Kidney (tissue), 14 donors: ENCODE data around the gene VWA5B2. TPM values are rescaled to one million over a fixed set of nuclear protein-coding genes. Genes with fewer than 3 reads are reported as not detected.
"Not testable (repeated sequence)": the region's sequence is repeated elsewhere in the genome, so short reads cannot be mapped to it uniquely, and the experiment has no call there.

Source experiments
- DNase-seq, 5 donors: peaks; one replicate each; pipeline ENCODE4 v3.0.0-alpha.2; 2013 to 2020
- FAIRE-seq: peaks from 2 replicates; lab custom pipeline; 2012; peaks lifted over from hg19 to GRCh38; lab: Jason Lieb, UNC
- H3K27ac ChIP-seq, 2 donors: one replicate each; pipeline ENCODE4 v1.7.0; 2013; ENCODE audit warnings: low read depth in 2 of 2, low read length in 2 of 2, inconsistent platforms in 1 of 2
- H3K27me3 ChIP-seq: one replicate; pipeline ENCODE4 v1.7.1; 2013; ENCODE audit warnings: low read length, inconsistent platforms; ENCODE audit not compliant: control insufficient read depth, insufficient read depth
- H3K36me3 ChIP-seq, 3 donors: one replicate each; pipeline versions ENCODE4 v1.7.0 to v1.7.1; 2013; ENCODE audit warnings: low read length in 3 of 3, control low read depth in 1 of 3, inconsistent platforms in 1 of 3; ENCODE audit not compliant: insufficient read depth in 3 of 3, control insufficient read depth in 2 of 3
- H3K4me1 ChIP-seq, 3 donors: one replicate each; pipeline versions ENCODE4 v1.7.0 to v1.7.1; 2013; ENCODE audit warnings: low read length in 3 of 3, inconsistent platforms in 1 of 3, low read depth in 1 of 3; ENCODE audit not compliant: control insufficient read depth in 2 of 3, insufficient read depth in 2 of 3
- H3K4me3 ChIP-seq, 3 donors: one replicate each; pipeline versions ENCODE4 v1.7.0 to v1.8.1; 2013; ENCODE audit warnings: low read length in 3 of 3, control low read depth in 1 of 3, inconsistent platforms in 1 of 3
- H3K9ac ChIP-seq, 3 donors: one replicate each; pipeline versions ENCODE4 v1.7.0 to v1.7.1; 2013; ENCODE audit warnings: low read length in 3 of 3, control low read depth in 1 of 3, inconsistent platforms in 1 of 3
- H3K9me3 ChIP-seq, 3 donors: one replicate each; pipeline versions ENCODE4 v1.7.0 to v1.7.1; 2013; ENCODE audit warnings: low read length in 3 of 3, control low read depth in 1 of 3, inconsistent platforms in 1 of 3; ENCODE audit not compliant: control insufficient read depth in 2 of 3, insufficient read depth in 1 of 3
- CTCF ChIP-seq: IDR thresholded peaks from 3 replicates; pipeline ENCODE4 v1.5.1; 2012; ENCODE audit warnings: mild to moderate bottlenecking, moderate library complexity, borderline replicate concordance; ENCODE audit not compliant: insufficient read depth; ENCODE audit errors: extremely low read depth
- intact Hi-C: fragments of 100-400 bp; cut with DNase I; formaldehyde crosslinking; loops from one replicate; pipeline ENCODE4 v1.11.1; 2022
- polyA plus RNA-seq: library from polyadenylated mRNA; stranded (reverse); fragments of 350-450 nt; fragmentation: Illumina TruSeq; extraction: RNeasy Lipid Tissue Mini Kit (QIAGEN cat#74804); gene quantifications from one replicate; pipeline ENCODE4 v1.2.3, GENCODE V29; 2014; ENCODE audit warnings: low read depth, low replicate concordance; ENCODE audit not compliant: insufficient read depth
- total RNA-seq: library from RNA; stranded (reverse); fragmentation: NEBNext Ultra II Directional; extraction: Animal tissue kit (Norgen Biotek cat#: 25700); gene quantifications from one replicate; pipeline ENCODE4 v1.2.1, GENCODE V29; 2021
- donor health status: control.
- donor health status: control.
- donor health status: control.
- donor health status: control.
- donor health status: control.
- donor health status: DM: yes; HTN: yes; CAD: no.
- donor health status: Normal renal cell carcinoma (clear cell type).

The VWA5B2 gene
- total and polyA plus RNA-seq, 2 donors from 2014 or later, result 0.11 to 0.25 TPM

DNA sequence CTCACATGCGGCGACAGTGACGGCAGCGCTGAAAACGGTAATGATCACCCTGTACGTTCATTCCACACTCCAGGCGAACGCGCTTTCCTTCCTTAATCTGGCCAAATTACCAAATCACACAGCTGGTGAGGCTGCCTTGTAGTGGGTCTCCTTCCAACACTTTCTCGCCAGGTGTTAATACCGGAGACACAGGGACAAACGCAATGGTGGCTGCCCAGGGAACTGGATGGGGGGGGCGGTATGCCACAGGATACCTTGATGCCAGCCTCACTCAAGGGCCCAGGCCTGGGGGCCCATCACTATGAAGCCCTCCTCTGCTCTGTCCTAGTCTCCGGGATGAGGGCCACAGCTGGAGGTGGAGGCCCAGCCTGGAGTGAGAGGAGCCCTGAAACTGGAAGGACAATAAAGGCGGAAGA is 33.4 kb downstream of the VWA5B2 start:
- peaks cover 11% of the 10 kb centered on the region for H3K27me3 ChIP-seq
- DNase-seq (peak in 2 of 5 donors; percentile 6 to 56), FAIRE-seq (no peak)
- no peak for TF ChIP-seq CTCF
- H3K4me3 ChIP-seq, result no peak overlapping the region
- no peak overlapping the region for H3K27ac ChIP-seq
- peaks cover 0 to 15% (median 4%) of the 10 kb centered on the region in 3 donors for H3K4me1 ChIP-seq
- no peaks in the 10 kb centered on the region for H3K9me3 ChIP-seq
- intact Hi-C loops, result no loop called here
- H3K9ac ChIP-seq, result no peak overlapping the region
- H3K36me3 ChIP-seq, result no peaks in the 10 kb centered on the region

- H3K36me3 ChIP-seq, H3K4me1 ChIP-seq, H3K27ac ChIP-seq, H3K9me3 ChIP-seq, DNase-seq, FAIRE-seq, H3K27me3 ChIP-seq, H3K9ac ChIP-seq, H3K4me3 ChIP-seq, intact Hi-C loops: not testable (repeated sequence)
Measured at GRCh38 chr3:184267249-184267648, 37.9 kb downstream of the VWA5B2 start.

- Histone ChIP-seq H3K4me1 (peaks cover 0 to 2% (median 0%) of the 10 kb centered on the region in 3 donors), H3K4me3 (no peak overlapping the region), H3K9me3 (no peaks in the 10 kb centered on the region), H3K9ac (no peak overlapping the region), H3K27ac (no peak overlapping the region), H3K27me3 (peaks cover 7% of the 10 kb centered on the region), H3K36me3 (no peaks in the 10 kb centered on the region)
- DNase-seq (no peak), FAIRE-seq (no peak)
- intact Hi-C loops, result no loop called here
- TF ChIP-seq CTCF, result no peak
Measured at GRCh38 chr3:184272269-184272668, 42.9 kb downstream of the VWA5B2 start.

DNA sequence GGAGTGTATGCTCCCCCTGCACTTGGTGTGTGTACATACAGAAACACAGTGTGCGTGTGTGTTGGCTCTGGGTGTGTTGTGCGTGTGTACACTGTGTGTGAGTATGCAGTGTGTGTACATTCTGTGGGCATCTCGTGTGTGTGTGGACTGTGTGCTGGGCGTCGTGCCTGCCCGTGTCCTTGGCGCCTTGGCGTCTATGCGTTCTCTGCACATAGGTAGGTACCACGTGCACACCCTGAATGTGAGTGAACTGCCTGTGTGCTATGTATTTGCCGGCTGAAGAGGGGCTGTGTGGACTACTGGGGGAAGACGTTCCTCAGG is 46.0 kb downstream of the VWA5B2 start:
- no peaks in the 10 kb centered on the region for H3K36me3 ChIP-seq
- no peak for DNase-seq
- TF ChIP-seq CTCF, result no peak
- H3K27ac ChIP-seq, result no peak overlapping the region
- FAIRE-seq, result no peak
- no peak overlapping the region for H3K4me3 ChIP-seq
- intact Hi-C loops, result no loop called here
- peaks cover 7% of the 10 kb centered on the region for H3K27me3 ChIP-seq
- no peaks in the 10 kb centered on the region for H3K9me3 ChIP-seq
- peaks cover 0 to 2% (median 0%) of the 10 kb centered on the region in 3 donors for H3K4me1 ChIP-seq
- H3K9ac ChIP-seq, result no peak overlapping the region
